Vagina (tissue), 2 donors: Measurements from ENCODE around the gene HAUS3. TPM values are rescaled to one million over a fixed set of nuclear protein-coding genes. Genes with fewer than 3 reads are reported as not detected.
"Not testable (repeated sequence)": the region's sequence is repeated elsewhere in the genome, so short reads cannot be mapped to it uniquely, and the experiment has no call there.

Experiments
- DNase-seq, 2 donors: peaks; one replicate each; pipeline ENCODE4 v3.0.0-alpha.2; 2017; ENCODE audit errors: extremely low spot score in 2 of 2
- H3K27ac ChIP-seq: fragments of 200-600 bp; sonication (generic); one replicate; pipeline ENCODE4 v1.5.1; 2019
- H3K27me3 ChIP-seq: fragments of 200-600 bp; sonication (generic); one replicate; pipeline ENCODE4 v1.5.1; 2019
- H3K36me3 ChIP-seq, 2 donors: fragments of 200-600 bp; sonication (generic); one replicate each; pipeline ENCODE4 v1.5.1; 2017 to 2019
- H3K4me1 ChIP-seq: fragments of 200-600 bp; sonication (generic); one replicate; pipeline ENCODE4 v1.5.1; 2019
- H3K4me3 ChIP-seq, 2 donors: fragments of 200-600 bp; sonication (generic); 1 replicate in 1 of 2; 2 replicates in 1 of 2; pipeline ENCODE4 v1.5.1; 2016 to 2019
- H3K9me3 ChIP-seq: fragments of 200-600 bp; sonication (generic); one replicate; pipeline ENCODE4 v1.5.1; 2019
- CTCF ChIP-seq, 3 experiments: fragments of 450-650 bp in 2 of 3; fragments of 200-600 bp in 1 of 3; sonication (generic) in 1 of 3; IDR thresholded peaks; one replicate each; pipeline ENCODE4 v1.5.1; 2017 to 2019; ENCODE audit warnings: antibody characterized with exemption in 3 of 3, mild to moderate bottlenecking in 2 of 3, moderate library complexity in 2 of 3
- POLR2A ChIP-seq, 2 donors: fragments of 450-650 bp; IDR thresholded peaks; one replicate each; pipeline ENCODE4 v1.6.1; 2017; ENCODE audit warnings: antibody characterized with exemption in 2 of 2, mild to moderate bottlenecking in 2 of 2, moderate library complexity in 2 of 2
- POLR2AphosphoS5 ChIP-seq, 2 donors: sonication (generic); formaldehyde crosslinking; IDR thresholded peaks; one replicate each; pipeline ENCODE4 v1.9.0; 2017; ENCODE audit warnings: antibody characterized with exemption in 2 of 2, mild to moderate bottlenecking in 2 of 2, low read depth in 1 of 2; ENCODE audit not compliant: insufficient read depth in 1 of 2
- intact Hi-C: fragments of 100-400 bp; cut with DNase I; formaldehyde crosslinking; loops from one replicate; pipeline ENCODE4 v1.15.1; 2023
- total RNA-seq: library from RNA; depleted of rRNA; stranded (reverse); fragments of >200 nt; gene quantifications from one replicate; pipeline ENCODE4 v1.2.3, GENCODE V29; 2016

HAUS3 gene
- total RNA-seq, 1 donor from 2014 or later, result 9.6 TPM

- no peaks in the 10 kb centered on the region for H3K27me3 ChIP-seq
- H3K4me1 ChIP-seq, result no peaks in the 10 kb centered on the region
- H3K27ac ChIP-seq, result no peak overlapping the region
- no peak for DNase-seq
- H3K4me3 ChIP-seq, result no peak overlapping the region
- peaks cover 0 to 20% of the 10 kb centered on the region in 2 donors for H3K36me3 ChIP-seq
- no peaks in the 10 kb centered on the region for H3K9me3 ChIP-seq
- intact Hi-C loops, result no loop called here
- TF ChIP-seq CTCF (IDR thresholded peaks at IDR 0.05) (no peak), POLR2A (IDR thresholded peaks at IDR 0.05) (no peak), POLR2AphosphoS5 (IDR thresholded peaks at IDR 0.05; ENCODE audit: insufficient read depth in 1 of 2, low read depth in 1 of 2) (no peak)
Observed at GRCh38 chr4:2222838-2223237, 19.1 kb downstream of the HAUS3 start.

GRCh38 chr4:2221378-2221777 lies 20.5 kb downstream of the HAUS3 start:
- intact Hi-C loops, H3K4me3 ChIP-seq, H3K27ac ChIP-seq, H3K27me3 ChIP-seq, H3K4me1 ChIP-seq, H3K9me3 ChIP-seq, DNase-seq: not testable (repeated sequence)
- H3K36me3 ChIP-seq, result peaks cover 0 to 16% of the 10 kb centered on the region in 2 donors

- intact Hi-C loops, result no loop called here
- TF ChIP-seq POLR2A (IDR thresholded peaks at IDR 0.05) (no peak), CTCF (IDR thresholded peaks at IDR 0.05) (peak; percentile 45 to 76 (median 68)), POLR2AphosphoS5 (IDR thresholded peaks at IDR 0.05; ENCODE audit: insufficient read depth in 1 of 2, low read depth in 1 of 2) (no peak)
- Histone ChIP-seq H3K9me3 (no peaks in the 10 kb centered on the region), H3K4me3 (no peak overlapping the region), H3K27me3 (no peaks in the 10 kb centered on the region), H3K36me3 (peaks cover 0 to 16% of the 10 kb centered on the region in 2 donors), H3K27ac (no peak overlapping the region), H3K4me1 (no peaks in the 10 kb centered on the region)
- DNase-seq, result no peak
Observed at GRCh38 chr4:2220016-2220630, 21.8 kb downstream of the HAUS3 start.

GRCh38 chr4:2219233-2219760 lies 22.6 kb downstream of the HAUS3 start:
- no peaks in the 10 kb centered on the region for H3K4me1 ChIP-seq
- TF ChIP-seq POLR2A (IDR thresholded peaks at IDR 0.05) (no peak), POLR2AphosphoS5 (IDR thresholded peaks at IDR 0.05; ENCODE audit: insufficient read depth in 1 of 2, low read depth in 1 of 2) (no peak), CTCF (IDR thresholded peaks at IDR 0.05) (no peak)
- intact Hi-C loops, result no loop called here

GRCh38 chr4:2218436-2218835 lies 23.5 kb downstream of the HAUS3 start:
- Histone ChIP-seq H3K9me3 (no peaks in the 10 kb centered on the region), H3K4me1 (no peaks in the 10 kb centered on the region), H3K27ac (no peak overlapping the region), H3K27me3 (no peaks in the 10 kb centered on the region), H3K4me3 (no peak overlapping the region), H3K36me3 (peaks cover 0 to 13% of the 10 kb centered on the region in 2 donors)
- intact Hi-C loops, result no loop called here
- TF ChIP-seq POLR2A (IDR thresholded peaks at IDR 0.05) (no peak), POLR2AphosphoS5 (IDR thresholded peaks at IDR 0.05; ENCODE audit: insufficient read depth in 1 of 2, low read depth in 1 of 2) (no peak), CTCF (IDR thresholded peaks at IDR 0.05) (no peak)
- DNase-seq, result no peak

More at GRCh38 chr4:2219233-2219760, 22.6 kb downstream of the HAUS3 start:
- Histone ChIP-seq H3K4me3 (no peak overlapping the region), H3K27ac (no peak overlapping the region), H3K36me3 (peaks cover 0 to 16% of the 10 kb centered on the region in 2 donors), H3K9me3 (no peaks in the 10 kb centered on the region), H3K27me3 (no peaks in the 10 kb centered on the region)
- DNase-seq, result no peak
